ENCODE measurements around the gene CCKAR.

The CCKAR gene

GRCh38 chr4:26490111-26490959 lies at the start of gene CCKAR:
Gene CCKAR, minus strand, starts transcription at chr4:26490484. Its CDS starts 217 bp downstream, at chr4:26490267.
- Histone ChIP-seq H3K4me3 (peak within 1 kb of the TSS; percentile 34), H3K27ac (no peak within 1 kb of the TSS)
- no peak for DNase-seq (ENCODE audit: low spot score)
- TF ChIP-seq CTCF (IDR thresholded peaks at IDR 0.05): no peak

- no peak for DNase-seq (ENCODE audit: low spot score)
- Histone ChIP-seq H3K4me3 (no peak overlapping the region), H3K27ac (no peak overlapping the region)
- TF ChIP-seq CTCF (IDR thresholded peaks at IDR 0.05): no peak
Measured at GRCh38 chr4:26533685-26534084, 43.4 kb upstream of the CCKAR start.

- no peak for TF ChIP-seq CTCF (IDR thresholded peaks at IDR 0.05)
- no peak for DNase-seq (ENCODE audit: low spot score)
- H3K27ac ChIP-seq: no peak overlapping the region
- H3K4me3 ChIP-seq: no peak overlapping the region
Measured at GRCh38 chr4:26531491-26532116, 41.3 kb upstream of the CCKAR start.

- H3K27ac ChIP-seq: no peak overlapping the region
- TF ChIP-seq CTCF (IDR thresholded peaks at IDR 0.05): no peak
- DNase-seq (ENCODE audit: low spot score): no peak
- no peak overlapping the region for H3K4me3 ChIP-seq
Measured at GRCh38 chr4:26530099-26530498, 39.8 kb upstream of the CCKAR start.

- no peak for TF ChIP-seq CTCF (IDR thresholded peaks at IDR 0.05)
- Histone ChIP-seq H3K27ac (no peak overlapping the region), H3K4me3 (no peak overlapping the region)
- DNase-seq (ENCODE audit: low spot score): no peak
Measured at GRCh38 chr4:26529479-26529878, 39.2 kb upstream of the CCKAR start.

GRCh38 chr4:26525771-26526150 lies 35.5 kb upstream of the CCKAR start:
- no peak for TF ChIP-seq CTCF (IDR thresholded peaks at IDR 0.05)
- DNase-seq (ENCODE audit: low spot score): no peak
- no peak overlapping the region for H3K4me3 ChIP-seq

More at GRCh38 chr4:26525771-26526150, 35.5 kb upstream of the CCKAR start:
- H3K27ac ChIP-seq: no peak overlapping the region
